WI38 (cell line): Measurements from ENCODE around the gene ERBB4.

Experiments used
- H3K4me3 ChIP-seq: 2 replicates; pipeline ENCODE4 v1.5.1; 2011; ENCODE audit warnings: low read depth, mild to moderate bottlenecking, control low read depth, low read length
- TF ChIP-seq, protein P1 (sequence below): IDR thresholded peaks from 2 replicates; pipeline ENCODE4 v1.5.1; 2012; ENCODE audit warnings: low read depth, mild to moderate bottlenecking, control low read depth, low read length

ERBB4 gene

DNA sequence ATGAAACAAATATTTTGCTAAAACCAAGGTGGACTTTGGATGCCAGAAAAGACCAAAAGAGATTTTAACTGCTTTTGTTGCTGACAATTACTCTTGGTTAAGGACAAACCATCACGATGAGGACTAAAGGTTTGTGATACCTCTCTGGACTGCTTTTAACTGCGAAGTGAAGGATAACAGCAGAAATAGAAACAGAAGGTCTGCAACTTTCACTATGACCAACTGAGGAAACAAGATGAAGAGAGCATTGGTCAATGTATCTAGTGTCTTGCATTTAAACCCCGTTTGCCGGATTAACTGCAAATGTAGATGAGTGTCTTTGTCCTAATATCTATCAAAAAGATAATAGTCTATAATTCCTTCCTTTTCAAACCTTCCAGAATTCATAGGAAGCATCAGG, 541.7 kb downstream of the ERBB4 start:
- TF ChIP-seq, protein P1, sequence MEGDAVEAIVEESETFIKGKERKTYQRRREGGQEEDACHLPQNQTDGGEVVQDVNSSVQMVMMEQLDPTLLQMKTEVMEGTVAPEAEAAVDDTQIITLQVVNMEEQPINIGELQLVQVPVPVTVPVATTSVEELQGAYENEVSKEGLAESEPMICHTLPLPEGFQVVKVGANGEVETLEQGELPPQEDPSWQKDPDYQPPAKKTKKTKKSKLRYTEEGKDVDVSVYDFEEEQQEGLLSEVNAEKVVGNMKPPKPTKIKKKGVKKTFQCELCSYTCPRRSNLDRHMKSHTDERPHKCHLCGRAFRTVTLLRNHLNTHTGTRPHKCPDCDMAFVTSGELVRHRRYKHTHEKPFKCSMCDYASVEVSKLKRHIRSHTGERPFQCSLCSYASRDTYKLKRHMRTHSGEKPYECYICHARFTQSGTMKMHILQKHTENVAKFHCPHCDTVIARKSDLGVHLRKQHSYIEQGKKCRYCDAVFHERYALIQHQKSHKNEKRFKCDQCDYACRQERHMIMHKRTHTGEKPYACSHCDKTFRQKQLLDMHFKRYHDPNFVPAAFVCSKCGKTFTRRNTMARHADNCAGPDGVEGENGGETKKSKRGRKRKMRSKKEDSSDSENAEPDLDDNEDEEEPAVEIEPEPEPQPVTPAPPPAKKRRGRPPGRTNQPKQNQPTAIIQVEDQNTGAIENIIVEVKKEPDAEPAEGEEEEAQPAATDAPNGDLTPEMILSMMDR = no peak
- H3K4me3 ChIP-seq = no peak overlapping the region

DNA sequence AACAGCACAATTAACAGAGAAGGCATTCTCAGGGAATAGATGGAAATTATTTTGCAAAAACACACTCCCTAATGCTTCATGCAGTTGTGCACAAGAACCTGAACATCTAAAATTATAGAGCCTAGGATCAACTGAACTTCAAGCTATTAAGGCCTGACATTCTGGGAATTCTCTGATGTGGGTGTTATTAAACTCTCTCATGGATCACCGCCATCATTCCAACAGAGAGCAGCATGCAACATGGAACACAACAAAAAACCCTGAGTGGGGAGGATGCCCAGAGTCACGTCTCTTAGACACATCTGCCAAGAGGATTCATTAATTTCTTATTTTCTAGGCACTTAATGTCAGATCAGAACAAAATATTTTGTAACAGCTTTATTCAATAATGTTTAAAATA, 543.8 kb downstream of the ERBB4 start:
- no peak overlapping the region for H3K4me3 ChIP-seq
- TF ChIP-seq, protein P1 = no peak

DNA sequence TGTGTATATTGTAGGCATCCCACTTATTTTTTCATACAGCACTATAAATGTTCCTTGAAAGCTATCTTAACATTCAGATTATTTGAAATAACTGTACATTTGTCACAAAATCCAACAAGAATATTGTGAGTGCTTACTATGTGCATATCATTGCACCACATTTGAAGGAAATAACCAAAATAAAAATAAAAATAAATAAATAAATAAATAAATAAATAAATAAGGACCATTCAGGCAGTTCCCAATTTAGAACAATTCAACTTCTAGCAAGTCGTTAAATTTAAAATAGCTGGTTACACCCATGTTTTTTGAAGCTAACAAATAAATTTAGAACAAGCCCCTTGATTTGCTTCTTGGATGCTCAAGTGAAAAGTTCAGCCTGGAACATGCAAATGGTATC, 548.3 kb downstream of the ERBB4 start:
- TF ChIP-seq, protein P1 = no peak
- no peak overlapping the region for H3K4me3 ChIP-seq

DNA sequence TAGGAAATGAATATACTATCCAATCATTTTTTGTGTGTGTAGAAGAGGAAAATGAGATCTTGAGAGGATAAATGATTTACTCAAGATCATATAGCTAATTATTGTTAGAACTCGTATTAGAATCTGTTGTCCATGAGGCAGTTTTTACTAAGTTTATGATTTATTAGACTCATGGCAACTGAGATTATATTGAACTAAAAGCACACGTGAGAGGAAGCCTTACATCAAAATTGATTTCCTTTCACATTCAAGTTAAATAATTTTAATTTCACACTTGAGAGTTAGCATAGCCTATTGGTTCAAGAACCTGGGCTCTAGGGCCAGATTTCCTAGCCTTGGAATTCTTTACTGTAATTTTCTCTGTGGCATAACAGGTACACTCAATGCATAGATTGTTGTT, 552.3 kb downstream of the ERBB4 start:
- H3K4me3 ChIP-seq = no peak overlapping the region
- TF ChIP-seq, protein P1 = no peak

DNA sequence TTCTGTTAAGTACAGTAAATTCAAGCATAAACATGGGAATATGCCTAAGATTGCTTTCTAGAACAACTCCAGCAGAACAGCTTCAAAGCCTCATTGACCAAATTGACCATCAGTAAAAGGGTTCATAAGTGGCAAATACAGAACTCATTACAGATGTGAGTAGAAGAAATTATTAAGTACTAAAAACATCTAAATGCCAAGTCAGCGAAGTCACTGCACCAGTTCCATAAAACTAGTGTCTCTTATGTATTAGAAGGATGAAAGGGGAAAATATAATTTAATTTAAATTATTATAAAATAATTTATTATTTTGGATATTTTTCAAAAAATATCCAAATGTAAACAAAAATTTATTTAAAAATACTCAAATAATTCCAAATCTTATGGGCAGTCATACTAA, 553.2 kb downstream of the ERBB4 start:
- TF ChIP-seq, protein P1 = no peak
- no peak overlapping the region for H3K4me3 ChIP-seq

DNA sequence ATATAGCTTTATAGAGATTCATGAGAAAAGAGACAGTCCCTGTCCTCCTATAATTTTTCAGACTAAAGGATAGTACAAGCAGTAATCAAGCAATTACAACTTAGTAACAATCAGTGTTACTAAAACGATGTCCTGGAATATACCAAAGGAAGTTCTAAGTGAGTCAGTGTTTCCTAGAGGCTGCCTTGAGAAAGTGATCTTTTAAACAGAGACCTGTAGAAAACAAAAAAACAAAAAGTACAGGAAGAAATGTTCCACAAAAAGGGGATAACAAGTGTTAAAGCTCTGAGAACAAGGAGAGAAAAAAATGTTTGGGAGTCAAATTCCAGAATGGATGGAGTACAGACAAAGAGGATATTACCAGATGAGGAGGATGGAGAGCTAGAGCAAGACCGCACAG, 556.4 kb downstream of the ERBB4 start:
- TF ChIP-seq, protein P1 = no peak
- no peak overlapping the region for H3K4me3 ChIP-seq

DNA sequence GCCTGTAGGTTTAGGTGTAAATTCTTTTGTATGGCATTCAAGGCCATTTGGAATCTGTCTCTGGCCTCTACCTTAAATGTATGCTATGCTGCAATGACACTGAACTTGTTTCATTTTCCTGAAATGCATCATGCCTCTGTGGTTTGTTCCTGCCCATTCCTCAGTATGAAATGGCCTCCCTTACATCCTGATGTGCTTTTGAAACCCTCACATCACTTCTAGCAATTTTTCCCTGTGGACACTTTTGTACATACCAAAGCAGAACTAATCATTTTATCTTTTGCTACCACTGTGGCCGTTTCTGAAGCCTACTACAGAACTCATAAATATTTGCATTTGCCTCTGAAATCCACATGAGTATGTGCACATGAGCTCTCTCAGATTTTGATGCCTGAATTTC, 557.2 kb downstream of the ERBB4 start:
- H3K4me3 ChIP-seq = no peak overlapping the region
- TF ChIP-seq, protein P1 = no peak
